GM21528 (cell line): ENCODE data around the gene DAAM1.

Experiments used
- ATAC-seq: cut with Tn5 transposase; IDR thresholded peaks from one replicate; pipeline ENCODE4 v1.9.1; 2021; ENCODE audit warnings: mild to moderate bottlenecking, moderate library complexity; ENCODE audit not compliant: unreplicated experiment, low FRiP score

DAAM1 gene

DNA sequence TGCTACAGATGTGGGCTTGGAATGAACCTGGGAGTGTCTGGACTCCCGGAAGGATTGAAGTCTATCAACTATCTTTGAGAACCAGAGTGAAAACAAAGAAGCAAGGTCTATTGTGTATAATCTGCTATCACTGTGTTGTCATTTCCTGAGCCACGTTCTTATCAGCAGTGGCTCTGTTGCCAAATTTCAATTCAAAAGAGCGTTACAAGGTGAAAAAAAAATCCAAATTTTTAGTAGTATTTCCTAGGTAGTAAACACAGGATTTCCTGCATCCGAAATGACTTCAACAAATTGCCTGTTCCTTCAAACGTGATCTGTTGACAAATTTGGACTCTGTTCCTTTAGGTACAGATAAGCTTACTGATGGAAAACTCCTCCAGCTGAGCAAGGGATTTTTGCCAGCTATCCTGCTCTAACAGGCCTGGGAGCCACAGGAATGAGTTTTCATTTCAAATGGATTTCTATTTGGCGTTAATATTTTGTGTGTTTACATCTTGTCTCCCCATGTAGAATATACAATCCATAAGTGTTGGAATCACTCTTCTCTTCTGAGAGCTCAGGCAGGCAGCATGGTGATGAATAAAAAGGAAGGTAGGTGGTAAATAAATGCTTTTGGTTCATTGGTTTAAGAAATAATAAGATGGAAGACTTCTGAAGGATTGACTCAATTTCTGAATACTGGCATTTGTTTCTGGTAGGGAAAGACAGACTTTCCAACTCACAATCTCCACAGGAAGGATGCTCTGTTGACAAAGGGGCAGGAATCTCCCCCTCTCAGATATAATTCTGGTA, 218.2 kb downstream of the DAAM1 start:
- no peak for ATAC-seq

- ATAC-seq: no peak
Observed at GRCh38 chr14:59407246-59408010, 219.0 kb downstream of the DAAM1 start.

DNA sequence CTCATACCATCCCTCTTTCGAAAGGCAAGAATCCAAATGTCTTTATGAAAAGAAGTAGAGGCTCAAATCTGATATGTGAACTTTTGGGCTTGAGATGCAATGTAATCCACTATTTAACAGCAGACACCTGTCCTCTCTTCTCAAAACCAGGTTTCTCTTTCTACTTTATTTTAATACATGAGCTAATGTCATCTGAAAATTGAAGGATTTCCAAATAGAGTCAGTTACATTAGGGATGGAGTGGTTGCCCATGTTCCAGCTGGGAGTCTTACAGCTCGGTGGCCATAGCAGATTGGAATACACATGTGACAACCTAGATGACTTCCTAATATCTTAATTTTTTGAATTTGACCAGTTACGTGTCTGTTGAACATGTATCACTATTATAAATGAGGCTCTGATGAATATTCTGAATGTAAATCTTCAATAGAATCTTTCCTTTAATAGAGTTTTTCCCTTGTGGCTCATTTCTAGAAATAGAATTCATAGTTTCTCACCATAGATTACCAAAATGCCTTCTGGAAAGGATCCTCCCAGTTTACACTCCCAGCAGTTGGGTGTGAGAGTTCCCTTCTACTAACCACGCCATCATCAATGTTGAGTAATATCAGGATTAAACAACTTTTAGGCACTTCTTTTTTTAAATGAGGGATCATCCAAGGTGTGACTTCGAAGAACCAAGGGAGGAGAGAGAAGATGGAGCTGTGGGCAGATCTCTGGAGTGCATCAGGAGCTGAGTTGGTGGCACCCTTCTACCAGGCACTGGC, 227.6 kb downstream of the DAAM1 start:
- ATAC-seq: no peak

- no peak for ATAC-seq
Observed at GRCh38 chr14:59417311-59417710, 228.8 kb downstream of the DAAM1 start.

GRCh38 chr14:59419303-59419702, 230.8 kb downstream of the DAAM1 start:
- no peak for ATAC-seq
